Parathyroid adenoma (tissue), 2 donors: ENCODE results near the gene ZCCHC24.

ENCODE experiments used
- H2AFZ ChIP-seq: fragments of 300-600 bp; sonication (generic); one replicate; pipeline ENCODE4 v1.7.0; 2017; ENCODE audit warnings: antibody characterized with exemption, mild to moderate bottlenecking
- H3K27ac ChIP-seq: fragments of 300-600 bp; sonication (generic); one replicate; pipeline ENCODE4 v1.7.0; 2017
- H3K27me3 ChIP-seq: fragments of 300-600 bp; sonication (generic); one replicate; pipeline ENCODE4 v1.7.0; 2017; ENCODE audit warnings: low read length; ENCODE audit not compliant: control insufficient read depth, insufficient read depth
- H3K36me3 ChIP-seq: fragments of 300-600 bp; sonication (generic); one replicate; pipeline ENCODE4 v1.7.0; 2017; ENCODE audit warnings: low read length; ENCODE audit not compliant: control insufficient read depth, insufficient read depth
- H3K4me1 ChIP-seq: fragments of 300-600 bp; sonication (generic); one replicate; pipeline ENCODE4 v1.7.0; 2017; ENCODE audit warnings: control low read depth
- H3K4me2 ChIP-seq: fragments of 300-600 bp; sonication (generic); one replicate; pipeline ENCODE4 v1.7.0; 2017; ENCODE audit warnings: low read length
- H3K4me3 ChIP-seq: fragments of 300-600 bp; sonication (generic); one replicate; pipeline ENCODE4 v1.7.0; 2017; ENCODE audit warnings: low read depth, low read length
- H3K79me2 ChIP-seq: fragments of 300-600 bp; sonication (generic); one replicate; pipeline ENCODE4 v1.7.0; 2017; ENCODE audit warnings: control low read depth
- H3K9ac ChIP-seq: fragments of 300-600 bp; sonication (generic); one replicate; pipeline ENCODE4 v1.7.0; 2017; ENCODE audit warnings: mild to moderate bottlenecking
- H3K9me3 ChIP-seq: fragments of 300-600 bp; sonication (generic); one replicate; pipeline ENCODE4 v1.7.0; 2017; ENCODE audit warnings: low read length; ENCODE audit not compliant: control insufficient read depth
- CTCF ChIP-seq: fragments of 300-600 bp; sonication (generic); IDR thresholded peaks from one replicate; pipeline ENCODE4 v1.7.0; 2017; ENCODE audit warnings: antibody characterized with exemption, mild to moderate bottlenecking
- donor health status: primary hyperparathyroidism.

The ZCCHC24 gene

GRCh38 chr10:79372871-79373270, 72.6 kb downstream of the ZCCHC24 start:
- no peak overlapping the region for H3K27ac ChIP-seq
- no peak overlapping the region for H3K9ac ChIP-seq
- H3K79me2 ChIP-seq: no peaks in the 10 kb centered on the region
- no peak overlapping the region for H3K4me2 ChIP-seq
- no peaks in the 10 kb centered on the region for H3K9me3 ChIP-seq
- no peak overlapping the region for H2AFZ ChIP-seq
- H3K4me1 ChIP-seq: no peaks in the 10 kb centered on the region
- H3K27me3 ChIP-seq: no peaks in the 10 kb centered on the region
- TF ChIP-seq CTCF: no peak
- no peaks in the 10 kb centered on the region for H3K36me3 ChIP-seq
- H3K4me3 ChIP-seq: no peak overlapping the region

GRCh38 chr10:79367426-79368189, 77.8 kb downstream of the ZCCHC24 start:
- Histone ChIP-seq H3K79me2 (no peaks in the 10 kb centered on the region), H3K4me3 (no peak overlapping the region), H3K9me3 (no peaks in the 10 kb centered on the region), H3K9ac (no peak overlapping the region), H3K36me3 (no peaks in the 10 kb centered on the region), H3K4me1 (no peaks in the 10 kb centered on the region), H3K27ac (no peak overlapping the region), H3K27me3 (no peaks in the 10 kb centered on the region), H3K4me2 (no peak overlapping the region), H2AFZ (no peak overlapping the region)
- no peak for TF ChIP-seq CTCF

- H3K9me3 ChIP-seq: no peaks in the 10 kb centered on the region
- H3K36me3 ChIP-seq: no peaks in the 10 kb centered on the region
- H3K4me3 ChIP-seq: no peak overlapping the region
- no peaks in the 10 kb centered on the region for H3K79me2 ChIP-seq
- H3K4me2 ChIP-seq: no peak overlapping the region
- no peaks in the 10 kb centered on the region for H3K27me3 ChIP-seq
- no peak overlapping the region for H3K9ac ChIP-seq
- no peaks in the 10 kb centered on the region for H3K4me1 ChIP-seq
- H2AFZ ChIP-seq: no peak overlapping the region
- H3K27ac ChIP-seq: no peak overlapping the region
- TF ChIP-seq CTCF: no peak
These were observed 83.6 kb downstream of the ZCCHC24 start for GRCh38 chr10:79361726-79362397.

GRCh38 chr10:79360499-79361342, 84.7 kb downstream of the ZCCHC24 start:
- H3K4me2 ChIP-seq: no peak overlapping the region
- no peak for TF ChIP-seq CTCF
- no peaks in the 10 kb centered on the region for H3K79me2 ChIP-seq
- H3K27ac ChIP-seq: no peak overlapping the region
- H3K9ac ChIP-seq: no peak overlapping the region
- H3K4me1 ChIP-seq: no peaks in the 10 kb centered on the region
- H2AFZ ChIP-seq: no peak overlapping the region
- no peaks in the 10 kb centered on the region for H3K27me3 ChIP-seq
- no peaks in the 10 kb centered on the region for H3K9me3 ChIP-seq
- no peaks in the 10 kb centered on the region for H3K36me3 ChIP-seq
- no peak overlapping the region for H3K4me3 ChIP-seq
